Cardiac ventricle fibroblast (primary cell): ENCODE measurements around the gene POLR3G. TPM values are rescaled to one million over a fixed set of nuclear protein-coding genes. Genes with fewer than 3 reads are reported as not detected.

Experiments
- total RNA-seq: library from RNA; depleted of rRNA; stranded (reverse); fragments of >200 nt; gene quantifications from 2 replicates; pipeline ENCODE4 v1.2.3, GENCODE V29; 2015

POLR3G gene, protein sequence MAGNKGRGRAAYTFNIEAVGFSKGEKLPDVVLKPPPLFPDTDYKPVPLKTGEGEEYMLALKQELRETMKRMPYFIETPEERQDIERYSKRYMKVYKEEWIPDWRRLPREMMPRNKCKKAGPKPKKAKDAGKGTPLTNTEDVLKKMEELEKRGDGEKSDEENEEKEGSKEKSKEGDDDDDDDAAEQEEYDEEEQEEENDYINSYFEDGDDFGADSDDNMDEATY
- 2.4 and 4.2 TPM in 2 replicates for total RNA-seq

DNA sequence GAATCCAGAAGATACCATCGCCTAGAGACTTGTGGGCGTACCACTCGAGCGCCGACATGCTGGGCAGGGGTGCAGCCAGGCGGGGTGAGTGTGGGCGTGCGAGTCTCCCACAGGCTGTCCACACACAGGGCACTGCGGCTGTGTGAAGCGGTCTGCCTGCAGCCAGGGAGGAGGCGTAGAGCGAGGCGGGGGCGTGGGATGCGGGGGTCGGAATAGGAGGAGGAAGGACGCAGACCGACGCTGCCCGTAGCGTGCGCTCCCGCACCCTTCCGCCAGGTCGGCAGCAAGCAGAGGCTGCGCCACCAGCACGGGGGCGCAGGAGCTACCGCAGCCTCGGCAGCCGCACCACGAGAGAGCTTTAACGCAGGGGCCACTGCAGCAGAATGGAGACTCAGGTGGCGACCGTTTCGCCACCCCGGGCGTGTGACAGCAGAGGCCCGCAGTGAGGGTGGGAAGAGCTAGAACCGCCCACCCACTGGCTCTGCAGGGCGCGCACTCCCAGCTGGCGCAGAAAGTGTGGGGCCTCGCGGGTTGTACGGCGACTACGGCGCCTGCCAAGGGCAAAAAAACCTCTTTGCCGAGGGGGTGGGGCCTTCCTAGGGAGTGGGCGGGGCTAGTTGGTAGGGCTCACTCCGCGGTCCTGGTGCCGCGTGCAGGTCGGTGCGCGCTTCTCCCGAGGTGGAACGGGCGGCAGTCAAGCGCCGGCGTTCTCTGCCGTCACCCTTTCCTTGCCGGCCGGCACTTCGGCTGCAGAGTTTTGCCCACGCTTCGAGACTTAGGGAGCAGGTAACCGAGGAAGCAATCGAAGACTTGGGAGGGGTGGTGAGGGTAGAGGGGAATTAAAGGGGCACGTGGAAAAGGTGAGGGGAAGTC, at the start of gene POLR3G, which contains the start of gene MBLAC2:
Gene POLR3G (plus strand): TSS at position 630 of the 873 bp plus-strand sequence. CDS start 10,704 bp downstream, outside the sequence.
Gene MBLAC2 (minus strand): TSS at position 537 of the 873 bp plus-strand sequence. CDS start 479 bp downstream, at position 58.

DNA sequence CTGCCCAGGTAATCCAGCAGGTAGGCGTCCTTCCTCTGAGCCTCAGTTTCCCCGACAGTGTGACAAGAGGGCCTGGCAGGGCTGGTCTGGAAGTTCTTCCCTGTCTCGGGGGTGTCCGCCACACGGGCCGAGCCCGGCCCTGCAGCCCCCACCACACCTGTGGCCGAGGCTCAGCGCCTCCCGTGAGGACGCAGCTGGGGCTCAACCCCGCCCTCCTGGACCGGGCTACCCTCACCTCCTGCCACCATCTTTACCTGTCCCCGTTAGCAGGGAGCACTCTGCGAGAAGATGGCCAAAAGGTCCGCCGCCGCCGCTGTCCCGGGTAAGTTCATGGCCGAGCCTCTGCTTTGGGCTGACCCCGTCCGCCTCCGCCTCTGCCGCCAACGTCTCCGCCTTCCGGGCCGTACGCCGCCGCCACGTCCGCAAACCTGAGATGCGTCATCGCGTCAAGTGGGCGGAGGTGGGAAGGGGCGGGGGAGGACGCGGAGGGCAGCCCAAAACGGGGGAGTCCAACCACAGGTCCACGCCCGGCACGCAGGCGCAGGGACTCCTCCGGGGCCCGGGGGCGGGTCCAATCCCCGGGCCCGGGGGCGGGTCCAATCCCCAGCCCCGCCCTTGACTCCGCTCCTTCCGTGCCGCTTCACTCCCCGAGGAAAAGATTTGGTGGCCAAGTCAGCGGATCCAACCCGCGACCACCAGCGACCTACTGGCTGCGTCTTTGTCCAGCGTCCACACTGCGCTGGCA, 54.7 kb downstream of the POLR3G start, which contains the start of gene LYSMD3:
Gene LYSMD3 (minus strand): TSS at position 391 of the 745 bp plus-strand sequence. CDS start 4,295 bp downstream, outside the sequence.

DNA sequence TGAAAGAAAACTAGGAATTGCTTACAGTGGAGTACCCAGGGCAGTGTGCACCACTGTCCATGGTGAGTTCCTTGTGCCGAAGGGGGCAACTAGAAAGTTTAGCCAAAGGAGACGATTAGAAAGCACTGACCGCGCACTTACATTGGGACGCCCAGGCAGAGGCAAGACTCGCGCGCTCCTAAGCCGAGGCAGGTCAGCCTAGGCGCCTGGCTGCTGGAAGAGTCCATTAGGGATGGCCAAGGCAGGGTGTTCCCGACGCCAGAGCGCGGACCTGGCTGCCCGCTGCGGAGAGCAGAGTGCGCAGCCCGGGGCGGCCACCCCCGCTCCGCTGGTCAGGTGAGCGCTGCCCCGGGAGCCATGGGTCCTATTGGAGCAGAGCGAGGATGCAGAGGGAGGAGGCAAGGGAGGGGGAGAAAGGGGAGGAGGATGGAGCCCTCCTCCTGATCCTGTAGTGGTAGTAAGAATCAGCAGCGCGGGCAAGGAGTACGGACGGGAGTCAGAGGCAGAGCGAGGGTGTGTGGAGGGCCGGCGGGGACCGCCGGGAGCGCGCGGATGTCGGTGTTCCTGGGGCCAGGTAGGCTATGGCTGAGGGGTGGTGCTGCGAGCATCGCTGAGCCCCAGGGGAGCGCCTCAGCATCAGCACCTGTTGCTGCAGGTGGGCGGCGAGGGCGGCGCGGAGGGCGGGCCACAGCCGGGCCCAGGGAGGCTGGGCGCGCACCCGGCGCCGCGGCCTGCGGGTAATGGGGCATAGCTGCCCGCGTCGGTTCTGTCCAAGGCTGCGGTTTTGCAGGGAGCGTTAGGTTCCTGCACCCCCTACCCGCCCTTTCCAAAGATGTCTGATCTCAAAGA, 83.9 kb downstream of the POLR3G start, which contains the start of gene ADGRV1:
Gene ADGRV1 (plus strand): TSS at position 454 of the 849 bp plus-strand sequence. CDS start 99 bp downstream, at position 553.

Other genes with a start within 250 kb of the POLR3G start
- gene CETN3, start 65.1 kb upstream of the POLR3G start, total RNA-seq: 8.7 and 10.7 TPM in 2 replicates
- 5.9 and 6.3 TPM in 2 replicates for gene MBLAC2, start 93 bp upstream of the POLR3G start, total RNA-seq
- 15.2 and 16.8 TPM in 2 replicates for gene LYSMD3, start 54.7 kb downstream of the POLR3G start, total RNA-seq
- 0.31 TPM in 1 of 2 replicates, not detected in the other for gene ADGRV1, start 83.9 kb downstream of the POLR3G start, total RNA-seq